Stomach smooth muscle (tissue), 2 donors: ENCODE data around the gene NAXD.
A peak's percentile ranks its signal among the peaks of the same experiment; 100 is the strongest.

Experiments
- H3K27ac ChIP-seq: one replicate; pipeline ENCODE4 v1.7.0; 2013; ENCODE audit warnings: mild to moderate bottlenecking, low read length, inconsistent platforms
- H3K27me3 ChIP-seq, 2 donors: one replicate each; pipeline ENCODE4 v1.7.0; 2013; ENCODE audit warnings: low read length in 2 of 2; ENCODE audit not compliant: insufficient read depth in 2 of 2, control insufficient read depth in 1 of 2
- H3K36me3 ChIP-seq, 2 donors: one replicate each; pipeline ENCODE4 v1.7.0; 2013; ENCODE audit warnings: low read length in 2 of 2; ENCODE audit not compliant: control insufficient read depth in 2 of 2, insufficient read depth in 2 of 2
- H3K4me1 ChIP-seq: one replicate; pipeline ENCODE4 v1.7.0; 2013; ENCODE audit warnings: low read length; ENCODE audit not compliant: control insufficient read depth, insufficient read depth
- H3K4me3 ChIP-seq, 2 donors: one replicate each; pipeline ENCODE4 v1.7.0; 2013; ENCODE audit warnings: low read length in 2 of 2
- H3K9ac ChIP-seq, 2 donors: one replicate each; pipeline ENCODE4 v1.7.0; 2013; ENCODE audit warnings: low read length in 2 of 2, mild to moderate bottlenecking in 1 of 2
- H3K9me3 ChIP-seq, 2 donors: one replicate each; pipeline ENCODE4 v1.7.0; 2013; ENCODE audit warnings: low read length in 2 of 2; ENCODE audit not compliant: control insufficient read depth in 2 of 2
- donor health status: healthy.
- donor health status: Pancreatic carcinoma.

Gene NAXD

GRCh38 chr13:110683203-110683883 is 68.0 kb downstream of the NAXD start:
- Histone ChIP-seq H3K36me3 (peaks cover 32 to 53% of the 10 kb centered on the region in 2 donors), H3K9me3 (no peaks in the 10 kb centered on the region), H3K4me3 (no peak overlapping the region), H3K4me1 (peaks cover 2% of the 10 kb centered on the region), H3K27me3 (no peaks in the 10 kb centered on the region), H3K9ac (no peak overlapping the region), H3K27ac (no peak overlapping the region)

GRCh38 chr13:110683921-110684320 is 68.6 kb downstream of the NAXD start:
- H3K4me3 ChIP-seq = no peak overlapping the region
- H3K9ac ChIP-seq = no peak overlapping the region
- H3K36me3 ChIP-seq = peaks cover 30 to 47% of the 10 kb centered on the region in 2 donors
- no peaks in the 10 kb centered on the region for H3K9me3 ChIP-seq
- no peaks in the 10 kb centered on the region for H3K27me3 ChIP-seq
- H3K27ac ChIP-seq = no peak overlapping the region
- H3K4me1 ChIP-seq = peaks cover 2% of the 10 kb centered on the region

- no peak overlapping the region for H3K27ac ChIP-seq
- peaks cover 2% of the 10 kb centered on the region for H3K4me1 ChIP-seq
- H3K27me3 ChIP-seq = no peaks in the 10 kb centered on the region
- no peak overlapping the region for H3K9ac ChIP-seq
- H3K36me3 ChIP-seq = peaks cover 29 to 46% of the 10 kb centered on the region in 2 donors
- H3K9me3 ChIP-seq = no peaks in the 10 kb centered on the region
- no peak overlapping the region for H3K4me3 ChIP-seq
Measured at GRCh38 chr13:110684388-110685056, 69.2 kb downstream of the NAXD start.

GRCh38 chr13:110685305-110686020 is 70.1 kb downstream of the NAXD start:
- H3K4me3 ChIP-seq = no peak overlapping the region
- H3K9me3 ChIP-seq = no peaks in the 10 kb centered on the region
- peaks cover 2% of the 10 kb centered on the region for H3K4me1 ChIP-seq
- peak overlapping the region; percentile 53 for H3K27ac ChIP-seq
- H3K27me3 ChIP-seq = no peaks in the 10 kb centered on the region
- no peak overlapping the region for H3K9ac ChIP-seq
- H3K36me3 ChIP-seq = peaks cover 26 to 45% of the 10 kb centered on the region in 2 donors

GRCh38 chr13:110687736-110688135 is 72.4 kb downstream of the NAXD start:
- no peaks in the 10 kb centered on the region for H3K27me3 ChIP-seq
- no peak overlapping the region for H3K9ac ChIP-seq
- H3K27ac ChIP-seq = no peak overlapping the region
- peaks cover 2% of the 10 kb centered on the region for H3K4me1 ChIP-seq
- H3K36me3 ChIP-seq = peaks cover 9 to 31% of the 10 kb centered on the region in 2 donors
- H3K4me3 ChIP-seq = no peak overlapping the region
- H3K9me3 ChIP-seq = no peaks in the 10 kb centered on the region

GRCh38 chr13:110689041-110689440 is 73.7 kb downstream of the NAXD start:
- H3K27ac ChIP-seq = no peak overlapping the region
- no peak overlapping the region for H3K4me3 ChIP-seq
- H3K9ac ChIP-seq = no peak overlapping the region
- no peaks in the 10 kb centered on the region for H3K27me3 ChIP-seq
- H3K9me3 ChIP-seq = no peaks in the 10 kb centered on the region
- H3K36me3 ChIP-seq = peaks cover 7 to 29% of the 10 kb centered on the region in 2 donors
- H3K4me1 ChIP-seq = peaks cover 2% of the 10 kb centered on the region
